Activated T-cell treated with anti-CD3 and anti-CD28 coated beads, Interleukin-2, amount 50 U/mL, for 1 hour (primary cell): Measurements from ENCODE around the gene LDLRAD3.
"Not testable (repeated sequence)": the region's sequence is repeated elsewhere in the genome, so short reads cannot be mapped to it uniquely, and the experiment has no call there.

ENCODE experiments used
- DNase-seq: peaks from one replicate; pipeline ENCODE4 v3.0.0-alpha.2; 2020

The LDLRAD3 gene

GRCh38 chr11:36026315-36026968, 82.6 kb downstream of the LDLRAD3 start:
- no peak for DNase-seq

GRCh38 chr11:36027731-36028130, 83.9 kb downstream of the LDLRAD3 start:
- DNase-seq: no peak

- DNase-seq: no peak
These were observed 85.8 kb downstream of the LDLRAD3 start for GRCh38 chr11:36029616-36030015.

- no peak for DNase-seq
These were observed 86.9 kb downstream of the LDLRAD3 start for GRCh38 chr11:36030731-36031281.

GRCh38 chr11:36033082-36033751, 89.4 kb downstream of the LDLRAD3 start:
- no peak for DNase-seq

GRCh38 chr11:36033936-36034335, 90.1 kb downstream of the LDLRAD3 start:
- no peak for DNase-seq

- DNase-seq: no peak
These were observed 90.9 kb downstream of the LDLRAD3 start for GRCh38 chr11:36034551-36035331.

GRCh38 chr11:36035454-36035853, 91.6 kb downstream of the LDLRAD3 start:
- DNase-seq: no peak

GRCh38 chr11:36035999-36036398, 92.1 kb downstream of the LDLRAD3 start:
- no peak for DNase-seq

- no peak for DNase-seq
These were observed 93.2 kb downstream of the LDLRAD3 start for GRCh38 chr11:36037031-36037430.

GRCh38 chr11:36038541-36038940, 94.7 kb downstream of the LDLRAD3 start:
- no peak for DNase-seq

GRCh38 chr11:36039471-36039870, 95.6 kb downstream of the LDLRAD3 start:
- no peak for DNase-seq

- DNase-seq: no peak
These were observed 98.2 kb downstream of the LDLRAD3 start for GRCh38 chr11:36041988-36042611.

- DNase-seq: no peak
These were observed 100.8 kb downstream of the LDLRAD3 start for GRCh38 chr11:36044636-36045035.

- not testable (repeated sequence) for DNase-seq
These were observed 102.1 kb downstream of the LDLRAD3 start for GRCh38 chr11:36045945-36046344.

- DNase-seq: no peak
These were observed 103.1 kb downstream of the LDLRAD3 start for GRCh38 chr11:36046932-36047331.

- DNase-seq: no peak
These were observed 103.5 kb downstream of the LDLRAD3 start for GRCh38 chr11:36047344-36047743.

GRCh38 chr11:36048496-36049247, 104.8 kb downstream of the LDLRAD3 start:
- no peak for DNase-seq

- DNase-seq: no peak
These were observed 107.6 kb downstream of the LDLRAD3 start for GRCh38 chr11:36051235-36052144.

- DNase-seq: no peak
These were observed 109.4 kb downstream of the LDLRAD3 start for GRCh38 chr11:36053281-36053680.

- no peak for DNase-seq
These were observed 110.0 kb downstream of the LDLRAD3 start for GRCh38 chr11:36053862-36054261.
